ENCODE results near the gene VGF.
"Not testable (repeated sequence)": the region's sequence is repeated elsewhere in the genome, so short reads cannot be mapped to it uniquely, and the experiment has no call there.

VGF gene

DNA sequence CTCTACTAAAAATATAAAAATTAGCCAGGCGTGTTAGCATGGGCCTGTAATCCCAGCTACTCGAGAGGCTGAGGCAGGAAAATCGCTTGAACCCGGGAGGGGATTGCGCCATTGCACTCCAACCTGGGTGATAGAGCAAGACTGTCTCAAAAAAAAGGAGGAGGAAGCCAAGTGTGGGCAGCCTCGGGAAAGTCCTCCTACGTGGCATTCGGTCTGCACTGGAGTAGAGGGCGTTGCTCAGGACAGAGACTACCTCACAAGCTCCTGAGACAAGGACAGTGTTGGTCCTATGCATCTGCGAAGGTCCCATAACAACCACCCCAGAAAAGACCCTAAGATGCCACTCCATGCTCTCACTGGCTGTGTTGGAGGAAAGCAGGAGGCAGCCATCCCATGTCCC is 48.5 kb downstream of the VGF start:
- DNase-seq (ENCODE audit: low read depth) = no peak

GRCh38 chr7:101115215-101115614 is 50.2 kb downstream of the VGF start:
- no peak for DNase-seq (ENCODE audit: low read depth)

GRCh38 chr7:101114492-101114891 is 50.9 kb downstream of the VGF start:
- peak; percentile 87 for DNase-seq (ENCODE audit: low read depth)

DNA sequence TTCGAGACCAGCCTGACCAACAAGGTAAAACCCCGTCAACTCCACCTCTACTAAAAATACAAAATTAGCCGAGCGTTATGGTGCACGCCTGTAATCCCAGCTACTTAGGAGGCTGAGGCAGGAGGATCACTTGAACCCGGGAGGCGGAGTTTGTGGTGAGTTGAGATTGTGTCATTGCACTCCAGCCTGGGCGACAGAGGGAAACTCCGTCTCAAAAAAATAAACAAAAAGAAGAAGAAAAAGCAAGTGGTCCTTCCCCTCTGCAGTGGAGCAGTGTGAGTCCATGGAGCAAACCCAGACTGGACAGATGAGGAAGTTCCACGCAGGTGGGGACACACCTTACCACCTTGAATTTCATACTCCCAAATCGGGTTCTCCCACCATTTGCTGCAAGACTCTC is 51.5 kb downstream of the VGF start:
- DNase-seq (ENCODE audit: low read depth) = no peak

DNA sequence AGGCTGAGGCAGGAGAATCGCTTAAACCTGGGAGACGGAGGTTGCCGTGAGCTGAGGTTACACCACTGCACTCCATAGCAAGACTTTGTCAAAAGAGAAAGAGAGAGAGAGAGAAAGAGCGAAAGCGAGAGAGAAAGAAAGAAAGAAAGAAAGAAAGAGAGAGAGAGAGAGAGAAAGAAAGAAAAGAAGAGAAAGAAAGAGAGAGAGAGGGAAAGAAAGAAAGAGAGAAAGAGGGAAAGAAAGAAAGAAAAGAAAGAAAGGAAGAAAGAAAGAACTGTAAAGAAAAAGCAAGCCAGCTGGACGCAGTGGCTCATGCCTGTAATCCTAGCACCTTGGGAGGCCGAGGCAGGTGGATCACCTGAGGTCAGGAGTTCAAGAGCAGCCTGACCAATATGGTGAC is 52.2 kb downstream of the VGF start:
- not testable (repeated sequence) for DNase-seq (ENCODE audit: low read depth)
